Measurements from ENCODE around the gene ACKR3. TPM values are rescaled to one million over a fixed set of nuclear protein-coding genes. Genes with fewer than 3 reads are reported as not detected.

Gene ACKR3
- total RNA-seq, 1 donor from 2014 or later, result 70.6 TPM

DNA sequence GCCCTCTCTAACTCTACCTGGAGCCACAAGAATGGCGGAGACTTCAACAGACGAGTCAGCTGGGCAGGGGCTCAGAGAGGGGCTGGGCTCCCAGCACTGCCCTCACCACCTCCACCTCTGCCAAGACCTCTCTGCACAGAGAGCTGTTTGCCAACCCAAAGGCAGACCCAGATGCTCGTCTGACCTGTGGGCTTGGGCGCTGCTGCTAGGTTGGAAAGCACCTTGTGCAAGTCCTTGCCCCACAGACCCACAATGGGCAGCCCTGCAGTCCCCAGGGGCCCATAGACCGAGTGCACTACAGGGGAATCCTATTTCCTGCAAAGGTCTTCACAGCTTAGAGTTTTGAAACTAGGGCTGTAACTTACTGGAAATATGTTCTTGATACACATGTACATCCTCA is 13.3 kb downstream of the ACKR3 start:
- Mint-ChIP-seq H3K36me3 (peaks cover 29% of the 10 kb centered on the region), H3K4me3 (no peak overlapping the region), H3K4me1 (peaks cover 53% of the 10 kb centered on the region), H3K9me3 (peaks cover 7% of the 10 kb centered on the region), H3K27ac (peak overlapping the region; percentile 60), H3K27me3 (ENCODE audit: low read depth) (no peaks in the 10 kb centered on the region)
- TF ChIP-seq, protein P1, sequence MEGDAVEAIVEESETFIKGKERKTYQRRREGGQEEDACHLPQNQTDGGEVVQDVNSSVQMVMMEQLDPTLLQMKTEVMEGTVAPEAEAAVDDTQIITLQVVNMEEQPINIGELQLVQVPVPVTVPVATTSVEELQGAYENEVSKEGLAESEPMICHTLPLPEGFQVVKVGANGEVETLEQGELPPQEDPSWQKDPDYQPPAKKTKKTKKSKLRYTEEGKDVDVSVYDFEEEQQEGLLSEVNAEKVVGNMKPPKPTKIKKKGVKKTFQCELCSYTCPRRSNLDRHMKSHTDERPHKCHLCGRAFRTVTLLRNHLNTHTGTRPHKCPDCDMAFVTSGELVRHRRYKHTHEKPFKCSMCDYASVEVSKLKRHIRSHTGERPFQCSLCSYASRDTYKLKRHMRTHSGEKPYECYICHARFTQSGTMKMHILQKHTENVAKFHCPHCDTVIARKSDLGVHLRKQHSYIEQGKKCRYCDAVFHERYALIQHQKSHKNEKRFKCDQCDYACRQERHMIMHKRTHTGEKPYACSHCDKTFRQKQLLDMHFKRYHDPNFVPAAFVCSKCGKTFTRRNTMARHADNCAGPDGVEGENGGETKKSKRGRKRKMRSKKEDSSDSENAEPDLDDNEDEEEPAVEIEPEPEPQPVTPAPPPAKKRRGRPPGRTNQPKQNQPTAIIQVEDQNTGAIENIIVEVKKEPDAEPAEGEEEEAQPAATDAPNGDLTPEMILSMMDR (IDR thresholded peaks at IDR 0.05; ENCODE audit: unreplicated experiment), result no peak
- DNase-seq (ENCODE audit: low spot score in 2 of 2, unreplicated experiment in 2 of 2), result no peak

DNA sequence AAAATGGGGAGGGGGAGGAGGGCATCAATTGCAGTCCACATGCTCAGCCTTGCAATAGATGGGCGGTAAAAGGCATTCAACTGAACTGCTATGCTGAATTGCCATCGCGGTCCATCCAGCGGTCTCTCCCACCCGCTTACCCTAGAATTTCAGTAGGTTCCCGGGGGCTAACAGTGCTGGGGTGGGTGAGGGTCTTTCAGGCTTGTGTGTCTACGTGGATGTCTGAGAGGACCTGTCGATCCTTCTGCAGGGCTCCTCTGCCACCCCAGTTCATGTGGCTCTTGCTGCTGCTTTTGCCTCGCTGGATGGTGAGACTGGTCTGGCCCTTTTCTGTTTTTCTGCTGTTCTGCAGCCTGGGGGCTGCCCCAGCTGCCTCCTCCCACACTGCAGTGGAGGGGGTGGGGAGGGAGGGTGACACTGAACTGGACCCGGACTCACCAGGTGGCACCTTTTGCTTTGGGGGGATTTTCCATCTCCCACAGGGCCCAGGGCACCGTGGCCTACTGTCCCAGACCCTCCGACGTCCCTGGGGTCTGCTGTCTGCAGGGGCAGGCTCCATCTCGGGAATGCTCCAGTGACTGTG is 14.1 kb downstream of the ACKR3 start:
- Mint-ChIP-seq H3K4me1 (peaks cover 46% of the 10 kb centered on the region), H3K36me3 (peaks cover 29% of the 10 kb centered on the region), H3K27me3 (ENCODE audit: low read depth) (no peaks in the 10 kb centered on the region), H3K9me3 (peaks cover 7% of the 10 kb centered on the region), H3K27ac (no peak overlapping the region), H3K4me3 (no peak overlapping the region)
- no peak for DNase-seq (ENCODE audit: low spot score in 2 of 2, unreplicated experiment in 2 of 2)
- TF ChIP-seq, protein P1 (IDR thresholded peaks at IDR 0.05; ENCODE audit: unreplicated experiment), result no peak

- H3K4me1 Mint-ChIP-seq, result peaks cover 35% of the 10 kb centered on the region
- no peak for DNase-seq (ENCODE audit: low spot score in 2 of 2, unreplicated experiment in 2 of 2)
- peaks cover 29% of the 10 kb centered on the region for H3K36me3 Mint-ChIP-seq
- H3K4me3 Mint-ChIP-seq, result no peak overlapping the region
- TF ChIP-seq, protein P1 (IDR thresholded peaks at IDR 0.05; ENCODE audit: unreplicated experiment), result no peak
- no peaks in the 10 kb centered on the region for H3K27me3 Mint-ChIP-seq (ENCODE audit: low read depth)
- H3K27ac Mint-ChIP-seq, result peak overlapping the region; percentile 70
- H3K9me3 Mint-ChIP-seq, result peaks cover 7% of the 10 kb centered on the region
Observed at GRCh38 chr2:236584521-236585384, 15.1 kb downstream of the ACKR3 start.

- TF ChIP-seq, protein P1 (IDR thresholded peaks at IDR 0.05; ENCODE audit: unreplicated experiment), result no peak
- DNase-seq (ENCODE audit: low spot score in 2 of 2, unreplicated experiment in 2 of 2), result no peak
- H3K27ac Mint-ChIP-seq, result peak overlapping the region; percentile 9
- peaks cover 20% of the 10 kb centered on the region for H3K36me3 Mint-ChIP-seq
- peaks cover 28% of the 10 kb centered on the region for H3K4me1 Mint-ChIP-seq
- H3K9me3 Mint-ChIP-seq, result peaks cover 7% of the 10 kb centered on the region
- H3K4me3 Mint-ChIP-seq, result no peak overlapping the region
- H3K27me3 Mint-ChIP-seq (ENCODE audit: low read depth), result no peaks in the 10 kb centered on the region
Observed at GRCh38 chr2:236585966-236586365, 16.3 kb downstream of the ACKR3 start.

GRCh38 chr2:236587861-236588815 is 18.5 kb downstream of the ACKR3 start:
- Mint-ChIP-seq H3K4me3 (no peak overlapping the region), H3K27me3 (ENCODE audit: low read depth) (no peaks in the 10 kb centered on the region), H3K27ac (no peak overlapping the region)

More at GRCh38 chr2:236587861-236588815, 18.5 kb downstream of the ACKR3 start:
- TF ChIP-seq, protein P1 (IDR thresholded peaks at IDR 0.05; ENCODE audit: unreplicated experiment), result no peak
- H3K9me3 Mint-ChIP-seq, result peaks cover 7% of the 10 kb centered on the region
- H3K4me1 Mint-ChIP-seq, result peaks cover 21% of the 10 kb centered on the region
- peaks cover 5% of the 10 kb centered on the region for H3K36me3 Mint-ChIP-seq
- no peak for DNase-seq (ENCODE audit: low spot score in 2 of 2, unreplicated experiment in 2 of 2)

Measured in mesothelial cell of epicardium (in vitro differentiated cells).